Astrocyte (in vitro differentiated cells and primary cell): Measurements from ENCODE around the gene PRKCE.

Experiments used
- CTCF ChIP-seq: IDR thresholded peaks from 2 replicates; pipeline ENCODE4 v1.5.1; 2011; ENCODE audit warnings: low read depth, mild to moderate bottlenecking, inconsistent platforms, low read length, moderate library complexity; ENCODE audit not compliant: insufficient read depth
- EZH2 ChIP-seq: IDR thresholded peaks from 2 replicates; pipeline ENCODE4 v1.6.1; 2012; ENCODE audit warnings: mild to moderate bottlenecking, low read length, inconsistent platforms; ENCODE audit not compliant: insufficient read depth

- no peak for TF ChIP-seq CTCF
- no peak for TF ChIP-seq EZH2
Observed at GRCh38 chr2:46039543-46040303, 388.2 kb downstream of the PRKCE start.
